Upper lobe of left lung (tissue), 4 donors: ENCODE data around the gene IL27RA.

Source experiments
- EP300 ChIP-seq, 4 donors: sonication (generic); formaldehyde crosslinking; IDR thresholded peaks; one replicate each; pipeline ENCODE4 v1.5.1; 2017; ENCODE audit warnings: antibody characterized with exemption in 4 of 4, control low read depth in 2 of 4
- POLR2A ChIP-seq, 4 donors: fragments of 450-650 bp; IDR thresholded peaks; one replicate each; pipeline ENCODE4 v1.5.1; 2016 to 2017; ENCODE audit warnings: antibody characterized with exemption in 4 of 4, mild to moderate bottlenecking in 2 of 4
- POLR2AphosphoS5 ChIP-seq, 2 donors: sonication (generic); formaldehyde crosslinking; IDR thresholded peaks; one replicate each; pipeline ENCODE4 v1.5.1; 2017; ENCODE audit warnings: antibody characterized with exemption in 2 of 2
- TF ChIP-seq, protein P1 (sequence below), 6 experiments: fragments of 450-650 bp in 4 of 6; fragments of 200-600 bp in 2 of 6; sonication (generic) in 2 of 6; IDR thresholded peaks; one replicate each; pipeline ENCODE4 v1.5.1; 2016 to 2019; ENCODE audit warnings: antibody characterized with exemption in 6 of 6

DNA sequence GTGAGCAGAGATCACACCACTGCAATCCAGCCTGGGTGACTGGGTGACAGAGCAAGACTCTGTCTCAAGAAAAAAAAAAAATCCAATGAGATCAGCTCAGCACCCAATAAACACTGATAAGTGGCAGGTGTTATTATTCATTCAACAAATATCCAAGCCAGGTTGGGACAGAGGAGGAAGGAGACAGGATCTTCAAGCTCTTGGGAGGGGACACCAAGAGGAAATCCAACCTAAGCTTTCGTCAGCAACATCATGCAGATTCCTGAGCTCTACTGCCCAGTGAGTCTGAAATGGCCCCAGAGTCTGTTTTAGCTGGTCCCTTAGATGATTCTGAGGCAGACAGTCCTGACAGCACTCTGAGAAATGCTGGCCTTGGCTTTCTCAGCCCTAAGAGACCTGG lies 33.1 kb upstream of the IL27RA start:
- TF ChIP-seq, protein P1, sequence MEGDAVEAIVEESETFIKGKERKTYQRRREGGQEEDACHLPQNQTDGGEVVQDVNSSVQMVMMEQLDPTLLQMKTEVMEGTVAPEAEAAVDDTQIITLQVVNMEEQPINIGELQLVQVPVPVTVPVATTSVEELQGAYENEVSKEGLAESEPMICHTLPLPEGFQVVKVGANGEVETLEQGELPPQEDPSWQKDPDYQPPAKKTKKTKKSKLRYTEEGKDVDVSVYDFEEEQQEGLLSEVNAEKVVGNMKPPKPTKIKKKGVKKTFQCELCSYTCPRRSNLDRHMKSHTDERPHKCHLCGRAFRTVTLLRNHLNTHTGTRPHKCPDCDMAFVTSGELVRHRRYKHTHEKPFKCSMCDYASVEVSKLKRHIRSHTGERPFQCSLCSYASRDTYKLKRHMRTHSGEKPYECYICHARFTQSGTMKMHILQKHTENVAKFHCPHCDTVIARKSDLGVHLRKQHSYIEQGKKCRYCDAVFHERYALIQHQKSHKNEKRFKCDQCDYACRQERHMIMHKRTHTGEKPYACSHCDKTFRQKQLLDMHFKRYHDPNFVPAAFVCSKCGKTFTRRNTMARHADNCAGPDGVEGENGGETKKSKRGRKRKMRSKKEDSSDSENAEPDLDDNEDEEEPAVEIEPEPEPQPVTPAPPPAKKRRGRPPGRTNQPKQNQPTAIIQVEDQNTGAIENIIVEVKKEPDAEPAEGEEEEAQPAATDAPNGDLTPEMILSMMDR (IDR thresholded peaks at IDR 0.05): no peak
- TF ChIP-seq EP300 (IDR thresholded peaks at IDR 0.05) (no peak), POLR2A (IDR thresholded peaks at IDR 0.05) (no peak), POLR2AphosphoS5 (IDR thresholded peaks at IDR 0.05) (no peak)
